Stimulated activated CD8-positive, alpha-beta memory T cell treated with anti-CD3 and anti-CD28 coated beads, Interleukin-12 subunit alpha, Interleukin-12 subunit beta, amount 100 ng/mL, for 24 hours (primary cell): ENCODE results near the gene SEC24D.

Experiments used
- DNase-seq: peaks from one replicate; pipeline ENCODE4 v3.0.0-alpha.2; 2020; ENCODE audit errors: extremely low read depth

The SEC24D gene

DNA sequence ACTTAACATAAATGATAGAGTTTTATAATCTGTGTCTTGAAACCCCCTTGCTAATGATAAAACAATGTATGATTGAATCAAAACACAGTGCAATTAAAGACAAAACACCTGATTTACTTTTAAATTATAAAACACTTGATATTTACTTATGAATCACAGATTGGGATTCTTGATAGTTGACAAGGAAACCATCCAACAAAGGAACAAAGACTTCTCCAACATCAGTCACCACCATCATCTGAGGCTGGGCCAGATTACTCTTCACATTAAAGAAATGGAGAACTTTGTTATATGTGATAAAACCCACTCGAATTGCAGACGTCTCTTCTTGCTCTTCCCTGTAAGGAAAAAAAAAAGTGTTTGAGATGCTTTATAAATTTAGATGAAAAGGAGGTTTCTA lies 83.4 kb downstream of the SEC24D start:
- DNase-seq, result no peak

DNA sequence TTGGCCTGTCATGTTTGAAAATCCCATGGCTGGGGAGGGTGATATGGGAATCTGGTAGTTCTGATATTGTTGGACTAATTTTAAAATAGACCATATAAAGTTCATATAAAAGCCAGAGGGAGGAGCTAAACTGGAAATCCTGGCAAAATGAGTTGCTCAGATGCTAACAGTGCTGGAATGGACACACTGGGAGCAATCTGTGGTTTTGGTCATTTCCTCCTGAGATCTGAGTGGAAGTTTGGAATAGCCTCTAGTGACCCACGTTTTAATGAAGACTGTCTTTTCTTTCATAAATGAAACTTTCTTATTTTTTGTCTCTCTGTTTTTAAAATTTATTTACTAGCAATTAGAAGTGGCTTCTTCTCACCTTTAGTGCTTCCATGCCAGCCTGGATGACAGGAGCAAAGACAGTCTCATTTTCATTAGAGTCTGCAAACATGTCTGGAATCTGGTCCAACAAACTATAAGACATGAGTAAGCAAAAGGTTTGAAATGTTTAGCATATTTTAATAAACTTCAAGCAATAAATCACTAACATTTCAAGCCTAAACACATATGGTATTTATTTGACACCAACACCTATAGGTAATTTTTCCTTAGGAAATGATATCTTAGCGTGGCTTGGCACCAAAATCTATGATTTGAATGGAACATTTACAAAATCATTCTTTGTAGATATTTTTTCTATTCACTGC lies 84.2 kb downstream of the SEC24D start:
- no peak for DNase-seq

DNA sequence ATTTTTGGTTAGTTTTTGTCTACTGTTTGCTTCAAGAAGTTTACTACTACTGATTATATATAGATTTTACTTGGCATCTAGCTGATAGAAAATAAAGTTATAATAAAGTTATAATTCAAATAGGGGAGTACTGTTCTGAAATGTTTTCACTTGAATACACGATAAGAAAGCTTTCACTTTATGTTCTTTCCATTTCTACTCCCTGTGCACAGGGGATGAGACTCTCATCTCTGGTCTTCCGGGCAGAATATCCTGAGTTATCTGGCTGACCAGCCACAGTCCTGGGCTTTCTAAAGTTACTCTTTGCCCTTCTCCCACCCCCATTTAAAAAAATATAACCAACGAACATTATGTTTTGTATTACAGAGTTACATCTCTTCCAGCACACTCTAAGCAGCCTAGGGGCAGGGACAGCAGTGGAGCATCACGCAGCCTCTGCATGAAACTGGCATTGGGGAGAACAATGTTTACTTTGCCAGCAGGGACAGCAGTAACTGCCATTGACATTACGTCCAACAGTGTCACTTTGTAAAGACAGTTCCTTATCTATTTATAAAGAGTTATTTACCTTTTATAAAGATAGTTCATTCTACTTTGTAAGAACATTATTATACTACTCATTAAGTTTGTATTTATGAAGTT lies 86.5 kb downstream of the SEC24D start:
- DNase-seq, result no peak

DNA sequence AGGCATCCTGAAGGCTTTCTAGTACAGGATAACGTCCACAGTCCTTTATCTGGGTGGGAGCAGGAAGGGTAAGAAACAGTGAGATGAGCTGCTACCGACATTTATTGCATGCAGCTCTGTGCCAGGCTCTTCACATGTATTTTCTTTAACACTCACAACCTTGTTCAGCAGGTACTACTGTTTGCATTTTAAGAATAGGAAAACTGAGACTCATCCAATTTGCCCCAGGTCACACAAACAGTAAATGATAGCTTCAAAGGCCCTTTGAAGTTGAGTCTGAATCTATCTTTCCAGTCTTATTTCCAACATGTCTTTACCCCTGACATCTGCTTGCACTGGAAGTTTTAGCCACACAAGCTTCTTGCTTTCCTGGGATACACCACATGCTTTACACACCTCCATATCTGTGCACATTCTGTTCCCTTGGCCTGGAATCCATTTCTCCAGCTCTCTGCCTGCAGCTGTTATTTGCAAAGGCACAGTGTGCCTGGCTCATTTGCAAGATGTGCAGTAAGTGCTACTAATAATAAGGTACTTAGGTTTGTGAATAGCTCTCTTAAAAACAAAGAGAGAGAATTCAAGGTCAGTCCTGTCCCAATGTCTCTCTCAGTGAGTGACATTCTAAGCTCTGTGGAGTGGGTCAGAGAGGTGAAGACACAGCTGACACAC lies 89.5 kb downstream of the SEC24D start:
- DNase-seq, result no peak

DNA sequence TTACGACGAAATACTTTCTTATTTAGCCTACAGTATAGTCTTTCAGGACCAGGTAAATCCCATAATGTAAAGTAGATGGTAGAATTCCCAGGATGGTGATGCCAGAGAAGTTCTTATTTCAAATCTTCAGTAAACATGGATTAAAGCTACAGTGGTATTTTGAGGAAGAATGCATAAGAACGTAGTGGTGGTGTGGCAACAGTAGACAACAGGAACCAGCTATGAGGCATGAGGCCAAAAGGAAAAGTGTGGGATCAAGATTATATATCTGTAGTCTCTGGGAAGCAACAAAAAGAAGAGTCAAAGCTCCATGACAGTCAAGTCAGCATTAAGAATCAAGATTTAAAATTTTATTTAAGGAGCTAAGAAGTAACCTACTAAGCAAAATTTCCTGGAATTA lies 90.6 kb downstream of the SEC24D start:
- DNase-seq, result no peak

DNA sequence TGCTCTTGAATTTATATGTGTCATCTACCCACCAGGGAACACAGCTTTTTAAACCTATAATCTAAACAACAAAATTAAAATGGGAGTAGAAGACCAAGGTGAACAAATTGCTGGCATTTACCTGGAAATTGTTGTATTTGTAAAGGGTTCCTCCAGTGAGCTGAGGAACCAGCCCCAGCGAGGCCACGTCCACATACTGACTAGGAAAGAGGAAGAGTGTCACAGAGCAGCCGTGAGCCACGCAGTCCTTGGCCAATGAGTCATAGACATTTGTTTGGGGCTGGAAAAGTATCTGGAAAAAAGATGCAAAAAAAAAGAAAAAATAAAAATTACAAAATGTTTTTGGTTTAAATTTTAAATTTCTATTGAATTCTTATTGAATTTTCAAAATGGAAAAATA lies 92.1 kb downstream of the SEC24D start:
- no peak for DNase-seq

DNA sequence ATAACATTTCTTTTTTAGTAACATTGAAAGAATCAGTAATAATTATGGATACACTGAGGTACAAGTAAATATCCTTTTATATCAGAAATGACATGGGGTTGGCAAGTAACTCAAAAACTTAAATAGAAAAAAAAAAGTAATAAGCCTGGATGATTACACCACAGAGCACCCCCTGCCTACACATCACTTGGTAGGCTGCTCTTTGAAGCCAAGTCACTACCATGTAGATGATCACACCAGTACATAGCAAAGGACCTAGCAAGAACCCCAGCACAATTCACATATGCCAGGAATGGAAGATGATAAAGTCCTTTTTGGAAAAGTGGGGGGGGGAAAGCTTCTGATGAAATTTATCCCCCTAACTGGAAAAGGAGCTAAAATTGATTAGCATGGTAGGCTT lies 93.9 kb downstream of the SEC24D start:
- DNase-seq, result no peak

DNA sequence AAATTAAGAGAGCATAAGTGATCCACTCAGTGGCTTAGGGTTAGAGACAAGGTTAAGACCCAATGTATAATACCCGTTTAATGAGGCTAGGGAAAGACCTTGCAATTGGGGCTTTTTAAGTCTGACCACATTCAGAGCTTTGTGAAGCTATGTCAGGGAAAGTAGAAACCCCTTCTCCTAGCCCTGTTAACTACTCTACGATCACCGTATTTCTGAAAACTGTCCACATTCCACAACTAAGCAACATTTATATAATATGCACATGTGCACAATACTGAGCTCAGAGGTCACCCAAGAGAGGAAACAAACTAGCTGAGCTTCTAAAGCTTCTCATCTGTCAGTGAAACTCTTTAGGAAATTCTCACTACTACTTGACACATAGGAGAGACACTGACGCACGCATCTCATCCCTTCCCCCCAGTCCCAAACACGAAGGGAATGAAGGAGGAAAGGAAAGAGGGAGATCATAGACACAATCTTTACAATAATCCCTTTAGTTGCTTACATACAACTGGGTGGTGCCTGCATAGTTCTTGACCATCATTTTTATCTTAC lies 94.5 kb downstream of the SEC24D start:
- no peak for DNase-seq

DNA sequence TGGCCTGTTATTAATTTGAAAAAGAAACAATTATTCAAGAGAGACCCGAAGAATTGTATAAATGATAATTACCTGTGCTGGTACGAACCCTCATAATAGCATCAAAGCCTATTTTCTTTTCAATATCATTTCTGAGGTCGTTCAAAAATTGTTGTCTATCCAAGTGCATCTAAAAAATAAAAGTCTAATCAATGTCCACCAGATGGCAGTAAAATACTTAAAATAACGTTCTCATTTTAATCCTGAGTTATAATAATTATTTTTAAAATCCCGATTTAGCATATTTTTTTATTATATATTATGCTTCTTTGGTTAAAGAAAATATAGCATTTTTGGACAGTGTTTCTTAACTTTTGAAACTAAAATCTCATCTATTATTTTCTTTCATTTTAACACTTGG lies 95.1 kb downstream of the SEC24D start:
- DNase-seq, result no peak

DNA sequence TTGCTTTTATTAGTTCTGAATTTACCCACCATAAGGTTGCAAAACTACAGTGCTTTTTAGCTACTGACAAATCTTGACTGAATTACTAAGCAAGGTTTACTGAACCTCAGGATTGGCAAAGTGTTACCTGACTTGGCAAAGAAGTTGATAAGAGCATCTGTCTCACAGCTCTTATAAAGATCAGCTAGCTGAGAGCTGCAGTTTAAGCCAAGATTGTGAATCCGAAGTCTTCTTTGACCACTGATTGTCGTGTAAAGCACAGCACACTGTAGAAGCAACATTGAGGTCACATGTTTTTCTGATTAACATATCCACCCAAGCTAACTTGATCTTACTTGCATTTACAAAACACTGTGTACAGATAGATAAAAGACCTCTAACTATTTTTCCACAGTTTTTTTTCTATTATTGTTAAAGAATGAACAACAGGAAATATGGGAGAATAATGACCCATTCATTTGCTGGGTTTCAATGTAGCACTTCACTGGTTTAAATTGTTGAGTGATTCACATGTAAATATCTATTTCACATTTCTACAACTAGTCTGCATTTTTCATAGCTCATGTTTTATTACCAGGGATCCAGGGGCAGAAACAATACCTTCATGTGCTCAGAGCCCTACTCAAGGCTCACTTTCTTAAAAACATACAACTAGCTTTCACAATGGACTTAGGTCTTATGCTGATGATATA lies 96.8 kb downstream of the SEC24D start:
- DNase-seq, result no peak

DNA sequence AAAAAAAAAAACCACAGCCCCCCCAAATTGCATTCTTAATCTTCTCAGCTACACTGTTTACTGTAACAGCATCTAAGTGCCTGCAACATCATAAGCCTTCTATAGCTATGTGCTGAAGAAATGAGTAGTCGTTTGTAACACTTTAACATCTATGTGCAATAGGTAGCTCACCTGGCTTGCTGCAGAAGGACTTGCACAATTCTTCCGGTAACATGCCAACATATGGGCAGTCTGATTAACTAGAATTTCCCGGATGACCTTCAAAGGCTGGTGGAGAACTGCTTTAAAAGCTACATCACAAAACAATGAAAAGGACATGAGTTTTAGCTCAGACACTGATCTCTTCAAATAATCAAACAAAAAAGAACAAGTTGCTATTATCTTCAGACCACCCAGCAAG lies 97.8 kb downstream of the SEC24D start:
- DNase-seq, result no peak

DNA sequence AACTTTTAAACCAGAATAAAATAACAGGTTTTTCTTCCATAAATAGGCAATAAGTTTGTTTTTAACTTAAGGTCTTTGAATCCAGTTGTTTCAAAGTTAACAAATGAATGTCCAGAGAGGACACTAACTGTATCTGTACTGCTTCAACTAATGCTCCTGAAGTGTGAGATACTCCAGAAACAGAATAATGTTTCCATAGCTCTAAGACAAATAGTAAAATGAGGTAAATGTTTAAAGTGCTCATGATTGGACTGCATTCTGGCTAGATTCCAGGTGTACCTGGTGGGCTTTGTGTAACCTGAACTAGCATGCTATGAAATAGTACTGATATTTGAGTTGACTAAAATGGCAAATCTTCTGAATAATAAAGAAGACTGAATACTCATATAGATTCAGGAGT lies 99.0 kb downstream of the SEC24D start:
- DNase-seq, result no peak

DNA sequence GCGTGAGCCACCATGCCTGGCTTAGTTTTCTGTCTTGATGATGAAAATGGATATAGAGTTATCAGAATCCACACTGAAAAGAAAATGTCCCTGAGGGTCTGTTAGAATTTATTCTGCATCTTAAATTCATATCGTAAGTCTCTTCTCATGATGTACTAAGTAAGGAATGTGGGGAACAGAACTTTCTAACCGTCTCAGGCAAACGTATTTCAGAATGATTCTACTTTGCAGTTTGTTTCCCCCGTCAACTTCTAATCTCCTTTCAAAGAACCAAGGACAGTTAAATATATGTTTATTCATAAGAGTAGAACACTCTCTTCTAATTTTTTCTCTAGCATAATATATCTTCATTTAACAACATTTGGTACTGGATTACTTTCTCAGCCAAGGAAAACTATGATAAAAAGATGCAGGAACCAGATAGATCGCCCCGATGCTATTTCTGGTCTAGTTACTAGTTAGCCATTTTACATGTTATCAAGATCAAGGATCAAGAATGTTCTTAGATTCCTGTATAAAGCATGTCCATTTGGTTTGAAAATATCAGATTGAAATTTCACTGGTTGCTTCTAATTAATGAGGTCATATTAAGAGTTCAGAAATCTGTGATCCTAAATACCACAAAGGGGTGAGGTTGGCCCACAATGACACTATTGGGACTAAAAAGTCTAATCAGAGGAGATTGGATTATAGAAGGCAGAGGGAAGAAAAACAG lies 101.3 kb downstream of the SEC24D start:
- no peak for DNase-seq

DNA sequence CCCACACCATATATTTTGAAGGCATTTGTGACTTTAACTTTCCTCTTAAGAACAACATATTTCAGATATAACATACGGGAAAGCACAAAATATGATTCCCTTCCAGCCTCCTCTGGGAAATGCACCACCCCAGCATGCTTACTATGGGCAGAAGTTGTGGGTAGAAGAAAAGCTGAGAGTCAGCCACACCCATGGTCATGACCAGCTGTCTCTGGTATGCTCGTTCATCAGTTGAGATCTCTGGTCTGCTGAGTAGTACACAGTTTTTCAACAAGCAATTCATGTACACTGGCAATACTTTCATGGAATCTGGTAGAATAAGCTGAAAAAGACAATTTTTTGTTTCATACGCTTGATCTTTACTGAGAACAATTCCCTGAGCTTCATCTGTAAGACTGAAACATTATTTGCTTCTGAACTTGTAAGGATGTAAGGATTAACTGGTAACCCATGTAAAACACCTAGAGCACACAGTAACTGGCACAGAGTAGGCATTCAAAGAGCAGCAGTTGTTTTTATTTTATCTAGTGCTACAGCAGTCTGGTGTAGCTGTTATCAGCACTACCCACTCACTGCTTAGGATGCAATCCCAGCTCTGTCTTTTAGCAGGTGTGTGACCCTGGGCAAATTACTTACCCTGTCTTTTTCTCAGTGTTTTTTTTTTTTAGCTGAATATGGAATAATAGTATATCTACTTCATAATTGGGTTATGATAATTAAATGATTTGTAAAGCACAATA lies 103.2 kb downstream of the SEC24D start:
- DNase-seq, result no peak

DNA sequence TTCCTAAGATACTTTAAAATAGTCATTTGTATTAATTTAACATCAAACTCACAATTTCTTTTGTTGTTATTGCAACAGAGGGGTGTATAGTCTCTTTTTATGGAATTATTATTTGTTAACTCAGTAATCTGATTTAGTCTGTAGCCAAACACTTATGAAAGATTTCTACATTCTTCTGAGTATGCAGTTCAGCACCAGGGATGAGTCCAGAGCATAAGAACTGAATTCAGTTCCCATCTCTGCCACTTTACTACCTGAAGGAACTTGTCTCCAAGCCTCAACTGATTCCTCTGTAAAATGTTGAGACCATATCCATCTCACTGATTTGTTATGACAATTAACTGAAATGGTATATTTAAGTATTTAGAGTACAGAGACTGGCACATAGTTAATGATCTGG lies 105.2 kb downstream of the SEC24D start:
- DNase-seq, result no peak

DNA sequence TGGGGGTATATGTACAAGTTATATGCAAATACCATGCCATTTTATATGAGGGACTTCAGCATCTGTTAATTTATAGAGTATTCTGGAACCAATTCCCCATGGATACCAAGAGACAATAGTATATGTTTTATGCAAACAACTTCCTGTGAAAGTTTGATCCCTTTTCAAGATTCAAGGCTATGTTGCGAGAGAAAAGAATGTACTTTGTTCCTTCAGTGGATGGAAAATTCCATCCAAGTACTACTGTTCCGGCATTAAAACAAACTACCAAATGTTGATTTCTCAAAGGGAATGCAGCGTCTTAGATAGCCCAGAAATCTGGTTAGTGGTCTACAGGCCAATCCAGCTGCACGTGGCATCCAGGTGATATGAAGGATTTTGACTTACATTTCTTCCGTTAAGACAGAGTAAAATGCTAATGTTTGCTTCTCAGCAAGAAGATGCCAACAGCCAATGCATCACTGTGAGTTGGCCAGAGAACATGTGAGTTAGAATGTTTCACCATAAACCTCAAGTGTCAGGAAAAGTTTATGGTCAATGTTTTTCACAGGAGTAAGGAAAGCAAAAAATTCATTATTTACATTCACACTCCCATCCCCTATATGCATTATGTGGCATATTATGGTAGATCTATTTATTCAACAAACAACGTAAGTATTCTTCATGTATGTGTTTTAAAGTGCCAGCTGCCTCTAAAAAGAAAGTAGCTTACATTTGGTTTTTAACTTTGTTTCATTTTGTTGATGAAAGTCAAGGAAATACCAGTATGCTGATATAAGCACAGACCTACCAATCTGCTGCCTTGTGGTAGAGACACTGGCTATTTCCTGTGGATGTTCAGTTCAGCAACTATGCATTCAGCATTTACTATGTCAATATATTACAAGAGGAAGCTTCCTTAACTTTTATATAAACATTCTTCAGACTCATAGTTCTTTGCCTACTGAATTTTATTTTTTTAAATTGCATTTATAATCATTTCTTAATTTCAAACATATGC lies 106.3 kb downstream of the SEC24D start:
- no peak for DNase-seq

DNA sequence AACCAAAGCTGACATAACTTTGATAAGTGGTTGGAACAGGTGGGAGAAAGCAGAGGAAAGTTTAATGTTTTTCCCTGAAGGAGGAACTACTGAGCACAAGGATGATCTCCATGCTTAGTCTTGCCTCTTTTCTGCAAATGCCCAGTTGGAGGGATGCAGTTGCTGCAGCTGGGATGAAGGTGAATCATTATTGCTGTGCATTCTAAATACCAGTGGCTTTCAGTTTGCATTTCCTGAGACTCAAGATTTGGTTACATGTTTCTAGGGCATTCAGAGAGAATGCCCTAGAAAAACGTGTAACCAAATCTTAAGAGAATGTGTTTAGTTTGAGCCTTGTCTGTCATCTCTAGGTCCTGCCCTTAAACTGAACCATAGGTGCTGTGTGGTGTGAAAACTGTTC lies 108.6 kb downstream of the SEC24D start:
- DNase-seq, result no peak

DNA sequence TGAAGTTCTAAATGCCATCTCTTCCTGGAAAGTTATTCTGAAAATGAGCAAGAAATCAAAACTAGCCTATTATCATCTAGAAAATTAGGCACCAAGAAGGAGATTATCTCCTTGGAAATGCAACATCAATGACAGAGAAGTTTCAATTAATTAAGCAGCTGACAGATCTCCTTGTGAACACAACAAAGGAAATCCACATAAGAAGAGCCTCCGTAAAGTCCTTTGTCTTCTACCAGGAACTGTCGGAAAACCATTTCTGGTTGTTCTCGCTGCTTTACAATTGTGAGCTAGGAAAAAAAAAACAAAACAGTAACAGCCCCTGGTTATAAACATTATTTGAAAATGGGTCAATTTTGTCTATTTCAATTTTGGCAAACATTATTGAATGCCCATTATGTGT lies 112.6 kb downstream of the SEC24D start:
- DNase-seq, result no peak

DNA sequence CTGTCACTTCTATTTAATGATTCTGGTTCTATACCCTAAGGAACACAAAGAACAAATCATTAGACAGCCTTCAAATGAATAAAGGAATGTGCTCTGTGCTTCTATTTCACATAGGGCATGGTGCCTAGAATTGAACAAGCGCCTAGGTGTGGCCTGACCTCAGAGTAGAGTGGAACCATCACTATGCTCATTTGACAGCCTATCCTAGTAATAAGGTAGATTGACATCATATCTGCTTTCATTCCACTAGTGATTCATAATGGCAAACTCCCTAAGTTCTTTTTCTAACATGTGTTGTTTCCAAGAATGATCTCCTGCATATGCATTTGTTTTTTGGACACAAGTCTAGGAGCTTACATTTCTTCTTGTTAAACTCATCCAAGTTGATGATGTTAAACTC lies 114.2 kb downstream of the SEC24D start:
- DNase-seq, result no peak
